ENCODE measurements around the gene HEPACAM2. TPM values are rescaled to one million over a fixed set of nuclear protein-coding genes. Genes with fewer than 3 reads are reported as not detected.

The HEPACAM2 gene
- total RNA-seq, 2 donors from 2014 or later: not detected

- Mint-ChIP-seq H3K27me3 (ENCODE audit: insufficient read depth) (peaks cover 5% of the 10 kb centered on the region), H3K27ac (no peak overlapping the region), H3K4me3 (no peak overlapping the region), H3K36me3 (ENCODE audit: low read depth) (no peaks in the 10 kb centered on the region), H3K4me1 (peaks cover 16% of the 10 kb centered on the region), H3K9me3 (no peaks in the 10 kb centered on the region)
- Histone ChIP-seq H3K4me1 (ENCODE audit: control insufficient read depth, insufficient read depth, low read length) (no peaks in the 10 kb centered on the region), H3K27ac (ENCODE audit: low read depth, low read length) (no peak overlapping the region), H3K9me3 (ENCODE audit: control insufficient read depth, low read length) (no peaks in the 10 kb centered on the region), H3K9ac (ENCODE audit: extremely low read depth, low read length, poor library complexity, severe bottlenecking) (no peak overlapping the region), H3K36me3 (ENCODE audit: control insufficient read depth, insufficient read depth, low read length) (no peaks in the 10 kb centered on the region), H3K27me3 (ENCODE audit: control insufficient read depth, insufficient read depth, low read length, poor library complexity, severe bottlenecking) (no peaks in the 10 kb centered on the region), H3K4me3 (ENCODE audit: low read length) (no peak overlapping the region)
- TF ChIP-seq CTCF (conservative IDR thresholded peaks at IDR 0.05): no peak
- 92 to 100% methylated on average over 1 to 3 of the region's 3 CpGs for WGBS, 2 experiments (ENCODE audit: insufficient coverage in 1 of 2, insufficient read length in 1 of 2)
- DNase-seq: no peak
Observed at GRCh38 chr7:93145354-93145753, 80.9 kb downstream of the HEPACAM2 start.

- Histone ChIP-seq H3K9me3 (ENCODE audit: control insufficient read depth, low read length) (no peaks in the 10 kb centered on the region), H3K4me1 (ENCODE audit: control insufficient read depth, insufficient read depth, low read length) (no peaks in the 10 kb centered on the region), H3K36me3 (ENCODE audit: control insufficient read depth, insufficient read depth, low read length) (no peaks in the 10 kb centered on the region), H3K4me3 (ENCODE audit: low read length) (no peak overlapping the region), H3K27ac (ENCODE audit: low read depth, low read length) (no peak overlapping the region), H3K9ac (ENCODE audit: extremely low read depth, low read length, poor library complexity, severe bottlenecking) (no peak overlapping the region), H3K27me3 (ENCODE audit: control insufficient read depth, insufficient read depth, low read length, poor library complexity, severe bottlenecking) (no peaks in the 10 kb centered on the region)
- no peaks in the 10 kb centered on the region for H3K36me3 Mint-ChIP-seq (ENCODE audit: low read depth)
- peaks cover 5% of the 10 kb centered on the region for H3K27me3 Mint-ChIP-seq (ENCODE audit: insufficient read depth)
- WGBS, 2 experiments (ENCODE audit: insufficient coverage in 1 of 2, insufficient read length in 1 of 2): 88% methylated on average over 1 of the region's 1 CpG; no CpG with 5 or more reads in 1 of the 2 experiments
- H3K9me3 Mint-ChIP-seq: no peaks in the 10 kb centered on the region
- no peak for DNase-seq
- no peak overlapping the region for H3K27ac Mint-ChIP-seq
- no peak for TF ChIP-seq CTCF (conservative IDR thresholded peaks at IDR 0.05)
- H3K4me3 Mint-ChIP-seq: no peak overlapping the region
- H3K4me1 Mint-ChIP-seq: peaks cover 5% of the 10 kb centered on the region
Observed at GRCh38 chr7:93142127-93142526, 84.1 kb downstream of the HEPACAM2 start.

GRCh38 chr7:93140582-93141191 lies 85.6 kb downstream of the HEPACAM2 start:
- no peak for TF ChIP-seq CTCF (conservative IDR thresholded peaks at IDR 0.05)
- DNase-seq: no peak
- Mint-ChIP-seq H3K4me1 (no peaks in the 10 kb centered on the region), H3K9me3 (no peaks in the 10 kb centered on the region), H3K27me3 (ENCODE audit: insufficient read depth) (peaks cover 5% of the 10 kb centered on the region), H3K4me3 (no peak overlapping the region), H3K36me3 (ENCODE audit: low read depth) (no peaks in the 10 kb centered on the region), H3K27ac (no peak overlapping the region)
- Histone ChIP-seq H3K4me1 (ENCODE audit: control insufficient read depth, insufficient read depth, low read length) (no peaks in the 10 kb centered on the region), H3K27me3 (ENCODE audit: control insufficient read depth, insufficient read depth, low read length, poor library complexity, severe bottlenecking) (peaks cover 7% of the 10 kb centered on the region), H3K9me3 (ENCODE audit: control insufficient read depth, low read length) (no peaks in the 10 kb centered on the region), H3K9ac (ENCODE audit: extremely low read depth, low read length, poor library complexity, severe bottlenecking) (no peak overlapping the region), H3K4me3 (ENCODE audit: low read length) (no peak overlapping the region), H3K27ac (ENCODE audit: low read depth, low read length) (no peak overlapping the region), H3K36me3 (ENCODE audit: control insufficient read depth, insufficient read depth, low read length) (no peaks in the 10 kb centered on the region)
- WGBS, 2 experiments (ENCODE audit: insufficient coverage in 1 of 2, insufficient read length in 1 of 2): 91 to 94% methylated on average over 3 of the region's 3 CpGs

All from endodermal cell (in vitro differentiated cells).